ENCODE data around the gene ATAT1. TPM values are rescaled to one million over a fixed set of nuclear protein-coding genes. Genes with fewer than 3 reads are reported as not detected.
"Not testable (repeated sequence)": the region's sequence is repeated elsewhere in the genome, so short reads cannot be mapped to it uniquely, and the experiment has no call there.

ATAT1 gene
- total RNA-seq: 1 to 10 TPM; 7.6 to 8.7 TPM

- Mint-ChIP-seq H3K27me3 (no peaks in the 10 kb centered on the region), H3K4me3 (peak within 1 kb of the TSS; percentile 88), H3K9me3 (no peaks in the 10 kb centered on the region), H3K36me3 (peaks cover 33% of the 10 kb centered on the region), H3K4me1 (ENCODE audit: low read depth) (peaks cover 24% of the 10 kb centered on the region), H3K27ac (peak within 1 kb of the TSS; percentile 90)
- POLR2A ChIA-PET: interaction anchor here (0.6 to 2.3 kb wide), 6 partner anchors 9 to 243 kb away, joined by 3 to 11 read pairs (median 6); partner anchors contain the start of genes C6orf136, MRPS18B and PPP1R10
- intact Hi-C loops (cut with micrococcal nuclease): loop anchor here (1.0 kb wide), 1 partner anchor 9 kb away; the partner anchor contains the start of genes MRPS18B and PPP1R10
- peak; percentile 92 for DNase-seq
- CTCF ChIA-PET: interaction anchor here (0.6 to 2.4 kb wide), 13 partner anchors 9 to 460 kb away, joined by 3 to 10 read pairs (median 4); partner anchors contain the start of genes ABCF1, MRPS18B and PPP1R10
These were observed at the start of gene ATAT1 for GRCh38 chr6:30626484-30627366. Gene ATAT1 (plus strand): TSS chr6:30626874.

GRCh38 chr6:30578051-30578450, 48.6 kb upstream of the ATAT1 start:
- CTCF ChIA-PET: interaction anchor here (0.6 to 2.9 kb wide), 9 partner anchors 9 to 244 kb away, joined by 3 to 12 read pairs (median 5); no protein-coding TSS in a partner anchor

DNA sequence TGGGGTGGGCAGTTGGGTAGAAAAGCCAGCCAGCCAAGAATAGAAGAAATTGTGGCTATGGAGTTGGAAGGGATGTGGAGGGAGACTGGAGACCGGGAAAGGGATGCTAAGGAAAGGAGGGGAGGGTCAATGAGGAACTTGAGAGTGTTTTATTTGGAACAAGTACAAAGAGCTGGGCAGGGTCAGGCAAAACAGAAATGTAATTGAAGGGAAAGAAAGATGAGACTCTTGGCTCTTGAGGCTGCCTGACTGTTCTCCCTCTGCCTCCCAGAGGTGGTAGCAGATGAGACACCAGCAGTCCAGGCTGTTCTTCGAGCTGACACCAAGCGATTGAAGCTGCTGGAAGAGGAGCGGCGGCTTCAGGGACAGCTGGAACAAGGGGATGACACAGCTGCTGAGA, 42.8 kb upstream of the ATAT1 start:
- intact Hi-C loops (cut with micrococcal nuclease): no loop called here
- no peaks in the 10 kb centered on the region for H3K9me3 Mint-ChIP-seq
- H3K27me3 Mint-ChIP-seq: no peaks in the 10 kb centered on the region
- no peaks in the 10 kb centered on the region for H3K4me1 Mint-ChIP-seq (ENCODE audit: low read depth)
- no peak overlapping the region for H3K27ac Mint-ChIP-seq
- POLR2A ChIA-PET: interaction anchor here (0.6 to 3.3 kb wide), 2 partner anchors 14 to 24 kb away, joined by 5 to 11 read pairs; no protein-coding TSS in a partner anchor
- CTCF ChIA-PET: interaction anchor here (0.8 to 2.3 kb wide), 4 partner anchors 12 to 42 kb away, joined by 3 to 9 read pairs (median 6); no protein-coding TSS in a partner anchor
- H3K4me3 Mint-ChIP-seq: no peak overlapping the region
- DNase-seq: no peak
- peaks cover 67% of the 10 kb centered on the region for H3K36me3 Mint-ChIP-seq

More at GRCh38 chr6:30578051-30578450, 48.6 kb upstream of the ATAT1 start:
- Mint-ChIP-seq H3K27ac (no peak overlapping the region), H3K4me1 (ENCODE audit: low read depth) (peaks cover 30% of the 10 kb centered on the region), H3K9me3 (no peaks in the 10 kb centered on the region), H3K36me3 (peaks cover 59% of the 10 kb centered on the region), H3K27me3 (no peaks in the 10 kb centered on the region), H3K4me3 (no peak overlapping the region)
- POLR2A ChIA-PET: interaction anchor here (1.2 kb wide), 2 partner anchors 35 to 37 kb away, joined by 3 read pairs; no protein-coding TSS in a partner anchor
- DNase-seq: no peak
- intact Hi-C loops (cut with micrococcal nuclease): no loop called here

DNA sequence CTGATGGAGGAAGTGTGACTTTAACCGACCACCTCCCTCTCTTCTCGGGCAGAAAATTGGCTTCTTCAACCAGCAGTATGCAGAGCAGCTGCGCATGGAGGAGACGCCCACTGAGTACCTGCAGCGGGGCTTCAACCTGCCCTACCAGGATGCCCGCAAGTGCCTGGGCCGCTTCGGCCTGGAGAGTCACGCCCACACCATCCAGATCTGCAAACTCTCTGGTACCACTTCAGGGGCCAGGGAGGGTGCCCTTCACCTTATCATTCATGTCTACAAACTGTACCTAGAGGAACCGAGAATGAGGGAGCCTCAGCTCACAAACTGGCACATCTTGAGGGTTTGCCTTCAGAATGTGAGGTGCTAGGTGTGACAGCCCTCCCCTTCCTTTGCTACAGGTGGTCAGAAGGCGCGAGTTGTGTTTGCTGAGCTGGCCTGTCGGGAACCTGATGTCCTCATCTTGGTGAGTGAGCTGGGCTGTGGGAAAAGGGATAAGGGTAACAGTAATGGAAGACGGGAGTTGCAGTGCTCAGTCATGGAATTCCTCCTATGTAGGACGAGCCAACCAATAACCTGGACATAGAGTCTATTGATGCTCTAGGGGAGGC, 36.8 kb upstream of the ATAT1 start:
- DNase-seq: no peak
- H3K27me3 Mint-ChIP-seq: no peaks in the 10 kb centered on the region
- no peak overlapping the region for H3K4me3 Mint-ChIP-seq
- no peaks in the 10 kb centered on the region for H3K9me3 Mint-ChIP-seq
- peaks cover 51% of the 10 kb centered on the region for H3K36me3 Mint-ChIP-seq
- no peaks in the 10 kb centered on the region for H3K4me1 Mint-ChIP-seq (ENCODE audit: low read depth)
- H3K27ac Mint-ChIP-seq: no peak overlapping the region
- intact Hi-C loops (cut with micrococcal nuclease): no loop called here
- POLR2A ChIA-PET: no interaction called here
- CTCF ChIA-PET: interaction anchor here (1.2 to 1.7 kb wide), 3 partner anchors 9 to 106 kb away, joined by 3 to 8 read pairs (median 6); no protein-coding TSS in a partner anchor

DNA sequence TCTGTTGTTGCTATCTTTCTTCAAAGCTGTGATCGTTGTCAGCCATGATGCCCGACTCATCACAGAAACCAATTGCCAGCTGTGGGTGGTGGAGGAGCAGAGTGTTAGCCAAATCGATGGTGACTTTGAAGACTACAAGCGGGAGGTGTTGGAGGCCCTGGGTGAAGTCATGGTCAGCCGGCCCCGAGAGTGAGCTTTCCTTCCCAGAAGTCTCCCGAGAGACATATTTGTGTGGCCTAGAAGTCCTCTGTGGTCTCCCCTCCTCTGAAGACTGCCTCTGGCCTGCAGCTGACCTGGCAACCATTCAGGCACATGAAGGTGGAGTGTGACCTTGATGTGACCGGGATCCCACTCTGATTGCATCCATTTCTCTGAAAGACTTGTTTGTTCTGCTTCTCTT, 36.2 kb upstream of the ATAT1 start:
- Mint-ChIP-seq H3K4me1 (ENCODE audit: low read depth) (no peaks in the 10 kb centered on the region), H3K9me3 (no peaks in the 10 kb centered on the region), H3K27ac (no peak overlapping the region), H3K4me3 (no peak overlapping the region), H3K27me3 (no peaks in the 10 kb centered on the region), H3K36me3 (peaks cover 46% of the 10 kb centered on the region)
- ChIA-PET CTCF (interaction anchor here (1.2 to 1.7 kb wide), 4 partner anchors 8 to 107 kb away, joined by 3 to 8 read pairs (median 5); no protein-coding TSS in a partner anchor), POLR2A (no interaction called here)
- DNase-seq: no peak
- intact Hi-C loops (cut with micrococcal nuclease): no loop called here

DNA sequence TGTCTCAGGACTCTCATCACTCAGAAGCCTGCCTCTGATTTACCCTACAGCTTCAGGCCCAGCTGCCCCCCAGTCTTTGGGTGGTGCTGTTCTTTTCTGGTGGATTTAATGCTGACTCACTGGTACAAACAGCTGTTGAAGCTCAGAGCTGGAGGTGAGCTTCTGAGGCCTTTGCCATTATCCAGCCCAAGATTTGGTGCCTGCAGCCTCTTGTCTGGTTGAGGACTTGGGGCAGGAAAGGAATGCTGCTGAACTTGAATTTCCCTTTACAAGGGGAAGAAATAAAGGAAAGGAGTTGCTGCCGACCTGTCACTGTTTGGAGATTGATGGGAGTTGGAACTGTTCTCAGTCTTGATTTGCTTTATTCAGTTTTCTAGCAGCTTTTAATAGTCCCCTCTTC, 35.7 kb upstream of the ATAT1 start:
- DNase-seq: no peak
- intact Hi-C loops (cut with micrococcal nuclease): no loop called here
- H3K27me3 Mint-ChIP-seq: no peaks in the 10 kb centered on the region
- no peaks in the 10 kb centered on the region for H3K9me3 Mint-ChIP-seq
- CTCF ChIA-PET: interaction anchor here (1.3 to 1.7 kb wide), 3 partner anchors 50 to 108 kb away, joined by 4 to 8 read pairs (median 6); no protein-coding TSS in a partner anchor
- no peaks in the 10 kb centered on the region for H3K4me1 Mint-ChIP-seq (ENCODE audit: low read depth)
- peaks cover 44% of the 10 kb centered on the region for H3K36me3 Mint-ChIP-seq
- no peak overlapping the region for H3K27ac Mint-ChIP-seq
- no peak overlapping the region for H3K4me3 Mint-ChIP-seq
- POLR2A ChIA-PET: no interaction called here

- intact Hi-C loops (cut with micrococcal nuclease): no loop called here
- no peak for DNase-seq
- ChIA-PET POLR2A (no interaction called here), CTCF (interaction anchor here (1.4 to 2.2 kb wide), 3 partner anchors 51 to 139 kb away, joined by 4 to 6 read pairs (median 4); no protein-coding TSS in a partner anchor)
- no peak overlapping the region for H3K4me3 Mint-ChIP-seq
- no peaks in the 10 kb centered on the region for H3K9me3 Mint-ChIP-seq
- no peaks in the 10 kb centered on the region for H3K27me3 Mint-ChIP-seq
- peaks cover 4% of the 10 kb centered on the region for H3K4me1 Mint-ChIP-seq (ENCODE audit: low read depth)
- H3K36me3 Mint-ChIP-seq: peaks cover 39% of the 10 kb centered on the region
- H3K27ac Mint-ChIP-seq: no peak overlapping the region
These were observed 34.4 kb upstream of the ATAT1 start for GRCh38 chr6:30592287-30592686.

DNA sequence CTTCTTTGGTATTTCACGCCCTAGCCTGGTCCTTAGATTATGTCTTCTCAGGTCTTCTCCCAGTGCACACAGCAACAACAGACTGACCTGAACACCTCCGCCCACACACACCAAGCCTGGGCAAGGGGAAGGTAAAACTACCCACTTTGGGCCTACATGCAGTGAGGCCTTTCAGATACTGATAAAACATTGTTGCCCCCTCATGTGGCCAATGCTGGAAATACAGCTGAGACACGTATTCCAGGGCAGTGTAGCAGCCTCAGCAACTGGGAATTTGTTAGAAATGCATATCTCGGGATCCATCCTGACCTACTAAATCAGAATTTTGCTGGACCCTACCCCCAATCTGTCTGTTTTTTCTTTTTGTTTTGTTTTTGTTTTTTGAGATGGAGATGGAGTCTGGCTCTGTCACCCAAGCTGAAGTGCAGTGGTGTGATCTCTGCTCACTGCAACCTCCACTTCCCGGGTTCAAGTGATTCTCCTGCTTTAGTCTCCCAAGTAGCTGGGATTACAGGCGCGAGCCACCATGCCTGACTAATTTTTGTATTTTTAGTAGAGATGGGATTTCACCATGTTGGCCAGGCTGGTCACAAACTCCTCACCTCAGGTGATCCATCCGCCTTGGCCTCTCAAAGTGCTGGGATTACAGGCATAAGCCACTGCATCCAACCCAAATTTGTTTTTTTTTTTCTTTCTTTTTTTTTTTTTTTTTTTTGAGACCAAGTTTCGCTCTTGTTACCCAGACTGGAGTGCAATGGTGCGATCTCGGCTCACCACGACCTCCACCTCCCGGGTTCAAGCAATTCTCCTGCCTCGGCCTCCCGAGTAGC, 29.1 kb upstream of the ATAT1 start:
- Mint-ChIP-seq H3K36me3 (peaks cover 23% of the 10 kb centered on the region), H3K27ac (peak overlapping the region; percentile 63)
- intact Hi-C loops (cut with micrococcal nuclease): loop anchor here (1.0 to 2.0 kb wide), 3 partner anchors 53 to 144 kb away; no protein-coding TSS in a partner anchor
- peak; percentile 85 for DNase-seq
- H3K4me1 Mint-ChIP-seq (ENCODE audit: low read depth); H3K9me3 Mint-ChIP-seq; H3K4me3 Mint-ChIP-seq; H3K27me3 Mint-ChIP-seq: not testable (repeated sequence)
- CTCF ChIA-PET: interaction anchor here (0.6 to 6.0 kb wide), 37 partner anchors 9 to 490 kb away, joined by 3 to 98 read pairs (median 6); partner anchors contain the start of genes ABCF1, C6orf136, DHX16 and PRR3
- POLR2A ChIA-PET: interaction anchor here (0.7 to 5.9 kb wide), 16 partner anchors 10 to 144 kb away, joined by 3 to 35 read pairs (median 4); partner anchors contain the start of genes C6orf136, MRPS18B and PPP1R10

GRCh38 chr6:30598912-30599624, 27.6 kb upstream of the ATAT1 start:
- no peaks in the 10 kb centered on the region for H3K27me3 Mint-ChIP-seq
- POLR2A ChIA-PET: interaction anchor here (0.6 to 5.9 kb wide), 8 partner anchors 14 to 843 kb away, joined by 3 to 35 read pairs (median 4); partner anchors contain the start of genes ABCF1 and C6orf136
- H3K27ac Mint-ChIP-seq: no peak overlapping the region
- H3K9me3 Mint-ChIP-seq: no peaks in the 10 kb centered on the region
- CTCF ChIA-PET: interaction anchor here (0.6 to 6.0 kb wide), 10 partner anchors 9 to 132 kb away, joined by 3 to 98 read pairs (median 14); partner anchors contain the start of gene ABCF1
- H3K4me1 Mint-ChIP-seq (ENCODE audit: low read depth): peaks cover 12% of the 10 kb centered on the region
- H3K4me3 Mint-ChIP-seq: no peak overlapping the region
- DNase-seq: no peak
- intact Hi-C loops (cut with micrococcal nuclease): no loop called here
- peaks cover 36% of the 10 kb centered on the region for H3K36me3 Mint-ChIP-seq

DNA sequence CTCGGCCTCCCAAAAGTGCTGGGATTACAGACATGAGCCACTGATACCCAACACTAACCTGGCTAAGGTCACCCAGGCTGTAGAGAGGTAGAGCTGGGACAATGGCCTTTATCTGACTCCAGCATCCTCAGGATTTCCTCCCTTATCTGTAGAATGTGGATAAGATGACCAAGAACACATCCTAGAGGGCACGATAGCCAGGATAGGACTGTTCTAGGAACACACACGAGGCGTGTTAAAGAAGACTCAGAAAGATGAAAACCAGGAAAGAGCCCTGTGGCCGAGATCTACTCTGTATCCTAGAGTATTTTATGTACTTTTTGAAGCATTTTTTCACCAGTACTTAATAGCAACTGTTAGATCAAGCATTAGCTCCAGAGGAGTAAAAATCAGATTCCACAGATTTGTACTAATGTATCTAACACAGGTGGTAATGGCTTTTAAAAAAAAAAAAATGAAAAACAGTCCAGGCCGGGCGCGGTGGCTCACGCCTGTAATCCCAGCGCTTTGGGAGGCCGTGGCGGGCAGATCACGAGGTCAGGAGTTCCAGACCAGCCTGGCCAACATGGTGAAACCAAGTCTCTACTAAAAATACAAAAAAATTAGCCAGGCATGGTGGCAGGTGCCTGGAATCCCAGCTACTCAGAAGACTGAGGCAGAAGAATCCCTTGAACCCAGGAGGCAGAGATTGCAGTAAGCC, 26.9 kb upstream of the ATAT1 start:
- POLR2A ChIA-PET: interaction anchor here (1.0 to 5.9 kb wide), 4 partner anchors 14 to 118 kb away, joined by 3 to 35 read pairs (median 4); partner anchors contain the start of gene ABCF1
- H3K36me3 Mint-ChIP-seq: peaks cover 43% of the 10 kb centered on the region

More for the DNA sequence above, 26.9 kb upstream of the ATAT1 start:
- Mint-ChIP-seq H3K9me3 (no peaks in the 10 kb centered on the region), H3K4me3 (no peak overlapping the region), H3K4me1 (ENCODE audit: low read depth) (peaks cover 14% of the 10 kb centered on the region), H3K27me3 (no peaks in the 10 kb centered on the region), H3K27ac (no peak overlapping the region)
- CTCF ChIA-PET: interaction anchor here (0.6 to 6.0 kb wide), 12 partner anchors 11 to 131 kb away, joined by 3 to 98 read pairs (median 6); no protein-coding TSS in a partner anchor
- intact Hi-C loops (cut with micrococcal nuclease): no loop called here
- no peak for DNase-seq

Measured in activated CD4-positive, alpha-beta memory T cell treated with anti-CD3 and anti-CD28 coated beads for 36 hours (primary cell).